Body of pancreas (tissue), 4 donors: Measurements from ENCODE around the gene FOXJ3.

Experiments
- POLR2A ChIP-seq, 3 donors: fragments of 450-650 bp; IDR thresholded peaks; one replicate each; pipeline ENCODE4 v1.6.1; 2016; ENCODE audit warnings: antibody characterized with exemption in 3 of 3, mild to moderate bottlenecking in 2 of 3
- TF ChIP-seq, protein P1 (sequence below), 7 experiments: fragments of 450-650 bp in 4 of 7; fragments of 200-600 bp in 3 of 7; sonication (generic) in 3 of 7; IDR thresholded peaks; one replicate each; pipeline ENCODE4 v1.5.1; 2016 to 2019; ENCODE audit warnings: antibody characterized with exemption in 7 of 7

DNA sequence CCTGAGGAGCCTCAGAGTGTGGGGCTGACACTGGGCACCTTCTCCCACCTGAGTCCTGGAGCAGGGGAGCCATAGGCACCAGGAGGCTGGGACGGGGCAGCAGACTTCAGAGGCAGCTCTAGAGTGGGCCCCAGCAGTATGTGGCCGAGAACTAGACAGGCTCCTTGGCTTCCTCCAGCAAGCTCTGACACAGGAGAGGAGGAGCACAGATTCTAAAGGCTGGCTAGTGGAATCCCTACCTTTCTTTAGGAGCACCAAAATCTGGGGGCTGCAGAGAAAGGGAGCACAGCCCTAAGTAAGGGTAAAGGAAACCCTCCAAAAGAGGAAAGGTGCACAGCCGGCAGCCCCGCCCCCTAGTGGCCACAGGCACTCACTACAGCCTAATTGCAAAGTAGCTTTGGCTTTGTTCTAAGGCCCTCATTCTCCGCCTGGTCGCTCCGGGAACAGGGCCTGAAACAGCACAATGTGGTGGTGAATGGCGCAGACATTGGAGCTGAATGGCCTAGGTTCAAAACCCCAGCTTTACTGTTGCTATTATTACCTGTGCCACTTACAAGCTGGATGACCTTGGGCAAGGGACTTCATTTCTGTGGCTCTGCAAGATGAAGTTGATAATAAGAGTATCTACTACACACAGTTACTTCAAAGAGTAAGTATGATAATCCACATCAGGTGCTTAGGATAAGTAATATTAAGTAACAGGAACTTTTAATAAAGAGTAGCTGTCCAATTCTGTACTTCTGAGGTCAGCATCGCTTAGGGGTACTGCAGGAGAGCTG, 161.7 kb downstream of the FOXJ3 start:
- TF ChIP-seq, protein P1, sequence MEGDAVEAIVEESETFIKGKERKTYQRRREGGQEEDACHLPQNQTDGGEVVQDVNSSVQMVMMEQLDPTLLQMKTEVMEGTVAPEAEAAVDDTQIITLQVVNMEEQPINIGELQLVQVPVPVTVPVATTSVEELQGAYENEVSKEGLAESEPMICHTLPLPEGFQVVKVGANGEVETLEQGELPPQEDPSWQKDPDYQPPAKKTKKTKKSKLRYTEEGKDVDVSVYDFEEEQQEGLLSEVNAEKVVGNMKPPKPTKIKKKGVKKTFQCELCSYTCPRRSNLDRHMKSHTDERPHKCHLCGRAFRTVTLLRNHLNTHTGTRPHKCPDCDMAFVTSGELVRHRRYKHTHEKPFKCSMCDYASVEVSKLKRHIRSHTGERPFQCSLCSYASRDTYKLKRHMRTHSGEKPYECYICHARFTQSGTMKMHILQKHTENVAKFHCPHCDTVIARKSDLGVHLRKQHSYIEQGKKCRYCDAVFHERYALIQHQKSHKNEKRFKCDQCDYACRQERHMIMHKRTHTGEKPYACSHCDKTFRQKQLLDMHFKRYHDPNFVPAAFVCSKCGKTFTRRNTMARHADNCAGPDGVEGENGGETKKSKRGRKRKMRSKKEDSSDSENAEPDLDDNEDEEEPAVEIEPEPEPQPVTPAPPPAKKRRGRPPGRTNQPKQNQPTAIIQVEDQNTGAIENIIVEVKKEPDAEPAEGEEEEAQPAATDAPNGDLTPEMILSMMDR (IDR thresholded peaks at IDR 0.05), result peak; percentile 77 to 98 (median 86)
- TF ChIP-seq POLR2A (IDR thresholded peaks at IDR 0.05), result no peak
